Activated naive CD4-positive, alpha-beta T cell (primary cell): ENCODE data around the gene C19orf53.
A peak's percentile ranks its signal among the peaks of the same experiment; 100 is the strongest.

Source experiments
- DNase-seq, 4 experiments: peaks; one replicate each; lab custom pipeline; 2025; lab: John Stamatoyannopoulos, UW

C19orf53 gene

GRCh38 chr19:13796301-13797057 is 22.2 kb downstream of the C19orf53 start:
- no peak for DNase-seq

- DNase-seq = no peak
Observed at GRCh38 chr19:13797058-13797440, 22.8 kb downstream of the C19orf53 start.

- no peak for DNase-seq
Observed at GRCh38 chr19:13797870-13798269, 23.6 kb downstream of the C19orf53 start.

GRCh38 chr19:13799669-13800068 is 25.4 kb downstream of the C19orf53 start:
- DNase-seq = no peak

- DNase-seq = no peak
Observed at GRCh38 chr19:13803038-13803437, 28.8 kb downstream of the C19orf53 start.

GRCh38 chr19:13804830-13805683 is 30.8 kb downstream of the C19orf53 start:
- DNase-seq = peak in 1 of 4 experiments; percentile 11

GRCh38 chr19:13806728-13807127 is 32.5 kb downstream of the C19orf53 start:
- DNase-seq = no peak

- no peak for DNase-seq
Observed at GRCh38 chr19:13807421-13808021, 33.3 kb downstream of the C19orf53 start.

- DNase-seq = no peak
Observed at GRCh38 chr19:13808856-13809255, 34.6 kb downstream of the C19orf53 start.

- no peak for DNase-seq
Observed at GRCh38 chr19:13812544-13812943, 38.3 kb downstream of the C19orf53 start.

GRCh38 chr19:13813147-13813546 is 38.9 kb downstream of the C19orf53 start:
- DNase-seq = no peak

- DNase-seq = no peak
Observed at GRCh38 chr19:13814550-13814949, 40.3 kb downstream of the C19orf53 start.

- no peak for DNase-seq
Observed at GRCh38 chr19:13817018-13817614, 42.9 kb downstream of the C19orf53 start.

GRCh38 chr19:13817615-13818371 is 43.5 kb downstream of the C19orf53 start:
- peak in 1 of 4 experiments; percentile 34 for DNase-seq

GRCh38 chr19:13819238-13819637 is 45.0 kb downstream of the C19orf53 start:
- DNase-seq = no peak

GRCh38 chr19:13821292-13821691 is 47.0 kb downstream of the C19orf53 start:
- no peak for DNase-seq

- DNase-seq = no peak
Observed at GRCh38 chr19:13823256-13823655, 49.0 kb downstream of the C19orf53 start.

GRCh38 chr19:13823901-13824300 is 49.6 kb downstream of the C19orf53 start:
- DNase-seq = no peak

GRCh38 chr19:13824703-13825102 is 50.4 kb downstream of the C19orf53 start:
- DNase-seq = no peak

- no peak for DNase-seq
Observed at GRCh38 chr19:13825489-13826441, 51.5 kb downstream of the C19orf53 start.
